ENCODE results near the gene UGT1A9.

Gene UGT1A9

DNA sequence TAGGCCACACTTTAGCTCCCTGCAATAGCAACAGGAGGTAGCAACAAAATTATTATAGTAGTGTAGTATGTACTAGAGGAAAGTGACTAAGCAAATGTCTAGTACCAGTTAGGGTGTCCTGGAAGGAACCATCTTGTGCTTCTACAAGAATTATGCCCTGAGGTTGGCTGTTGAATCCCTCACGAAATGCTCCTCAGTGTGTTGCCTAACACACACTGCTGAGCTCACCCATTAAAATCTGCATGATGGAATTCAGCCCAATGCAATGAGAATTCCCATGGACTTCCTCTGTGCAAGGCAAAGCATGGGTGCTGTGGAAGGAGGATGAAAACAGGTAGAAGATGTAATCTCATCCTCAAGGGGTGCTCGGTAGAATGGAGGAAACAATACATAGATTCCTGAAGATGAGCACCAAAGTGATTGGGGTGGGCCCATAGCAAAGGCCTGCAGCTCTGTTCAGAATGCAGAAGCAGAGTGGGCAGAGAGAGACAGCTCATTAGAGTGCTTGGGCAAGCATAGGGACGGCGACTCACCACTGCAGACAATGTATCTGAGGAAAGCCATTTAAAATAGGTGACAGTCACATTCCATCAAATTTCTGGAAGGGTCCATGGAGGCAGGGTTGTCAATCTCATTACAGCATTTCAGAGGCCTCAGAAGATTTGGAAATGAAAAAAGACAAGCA, 8.8 kb downstream of the UGT1A9 start:
- H3K4me3 ChIP-seq (ENCODE audit: low read depth, low read length) = no peak overlapping the region

GRCh38 chr2:233681521-233682099, 9.9 kb downstream of the UGT1A9 start, which contains the start of gene UGT1A7:
UGT1A7 (plus strand) TSS chr2:233681901; CDS start chr2:233681938, 37 bp downstream.
- H3K4me3 ChIP-seq (ENCODE audit: low read depth, low read length) = no peak within 1 kb of the TSS
- TF ChIP-seq CTCF (IDR thresholded peaks at IDR 0.05; ENCODE audit: low read depth, low read length, missing control alignments) = no peak
- DNase-seq (ENCODE audit: low read depth) = no peak

More for the DNA sequence above, 8.8 kb downstream of the UGT1A9 start:
- no peak for DNase-seq (ENCODE audit: low read depth)
- TF ChIP-seq CTCF (IDR thresholded peaks at IDR 0.05; ENCODE audit: low read depth, low read length, missing control alignments) = no peak

DNA sequence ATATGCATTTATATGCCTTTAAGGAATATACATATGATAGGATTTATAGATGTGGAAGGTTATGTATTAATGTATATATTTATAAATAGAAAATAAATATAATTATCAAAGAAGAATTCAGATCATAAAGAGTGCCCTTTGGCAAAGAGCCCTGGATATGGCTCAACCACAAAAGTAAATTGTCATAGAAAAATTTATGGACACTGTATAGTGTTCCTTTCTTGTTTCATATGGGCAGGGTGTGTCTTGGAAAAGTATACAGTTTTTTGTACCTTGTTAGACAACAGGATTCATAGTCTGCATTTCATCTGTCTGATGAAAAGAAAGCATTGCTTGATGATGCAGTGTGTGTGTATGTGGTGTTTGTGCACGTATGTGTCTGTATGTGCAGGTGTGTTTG, 12.9 kb downstream of the UGT1A9 start:
- TF ChIP-seq CTCF (IDR thresholded peaks at IDR 0.05; ENCODE audit: low read depth, low read length, missing control alignments) = no peak
- no peak for DNase-seq (ENCODE audit: low read depth)
- H3K4me3 ChIP-seq (ENCODE audit: low read depth, low read length) = no peak overlapping the region

DNA sequence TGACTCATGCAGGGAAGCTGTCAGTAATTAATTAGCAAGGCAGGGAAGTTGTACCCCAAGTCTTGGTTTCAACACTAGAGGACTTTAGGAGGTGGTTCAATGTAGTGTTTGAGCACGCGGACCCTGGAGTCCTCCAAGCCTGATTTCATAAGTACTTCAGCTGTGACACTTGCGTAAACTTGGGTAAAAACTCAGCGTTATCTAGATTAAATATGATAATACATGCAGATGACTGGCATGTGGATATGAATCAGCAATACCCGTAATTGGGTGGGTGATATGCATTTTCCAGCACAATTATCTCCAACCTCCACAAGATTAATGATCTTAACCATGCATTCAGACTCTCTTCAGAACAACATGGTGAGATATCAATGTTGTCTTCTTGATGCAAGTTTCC, 15.2 kb downstream of the UGT1A9 start:
- no peak for TF ChIP-seq CTCF (IDR thresholded peaks at IDR 0.05; ENCODE audit: low read depth, low read length, missing control alignments)
- H3K4me3 ChIP-seq (ENCODE audit: low read depth, low read length) = no peak overlapping the region
- no peak for DNase-seq (ENCODE audit: low read depth)

GRCh38 chr2:233688341-233688740, 16.6 kb downstream of the UGT1A9 start:
- H3K4me3 ChIP-seq (ENCODE audit: low read depth, low read length) = no peak overlapping the region
- DNase-seq (ENCODE audit: low read depth) = no peak
- no peak for TF ChIP-seq CTCF (IDR thresholded peaks at IDR 0.05; ENCODE audit: low read depth, low read length, missing control alignments)

DNA sequence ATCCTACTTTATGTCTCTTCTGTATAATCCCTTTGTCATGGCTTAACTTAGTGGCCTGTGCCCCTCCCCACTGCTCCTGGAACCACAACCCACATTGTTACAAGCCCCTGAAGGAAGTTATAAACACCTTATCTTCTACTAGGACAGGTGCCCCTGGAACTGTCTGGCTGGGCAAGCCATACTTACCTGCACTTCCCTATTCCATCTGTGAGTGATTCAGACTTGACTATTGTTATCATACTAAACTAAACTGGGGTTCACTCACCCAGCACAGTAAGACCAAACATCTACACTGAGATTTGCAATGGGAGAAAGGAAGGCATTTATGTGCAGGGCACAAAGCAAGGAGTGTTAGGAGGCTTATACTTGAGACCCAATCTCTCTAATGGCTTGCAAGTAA, 17.3 kb downstream of the UGT1A9 start:
- DNase-seq (ENCODE audit: low read depth) = no peak
- H3K4me3 ChIP-seq (ENCODE audit: low read depth, low read length) = no peak overlapping the region
- TF ChIP-seq CTCF (IDR thresholded peaks at IDR 0.05; ENCODE audit: low read depth, low read length, missing control alignments) = no peak

GRCh38 chr2:233689501-233689900, 17.8 kb downstream of the UGT1A9 start:
- DNase-seq (ENCODE audit: low read depth) = no peak
- no peak for TF ChIP-seq CTCF (IDR thresholded peaks at IDR 0.05; ENCODE audit: low read depth, low read length, missing control alignments)

More at GRCh38 chr2:233689501-233689900, 17.8 kb downstream of the UGT1A9 start:
- no peak overlapping the region for H3K4me3 ChIP-seq (ENCODE audit: low read depth, low read length)
